Measurements from ENCODE around the gene RPS16. TPM values are rescaled to one million over a fixed set of nuclear protein-coding genes. Genes with fewer than 3 reads are reported as not detected.
A peak's percentile ranks its signal among the peaks of the same experiment; 100 is the strongest.

The RPS16 gene
- total RNA-seq, 2 experiments from 2014 or later, result 3,249 to 3,324 TPM

- POLR2A ChIA-PET, result interaction anchor here (0.7 to 4.5 kb wide), 14 partner anchors 10 to 666 kb away, joined by 3 to 50 read pairs (median 4); partner anchors contain the start of genes GMFG, MED29, PAF1 and RPS16
- H3K36me3 Mint-ChIP-seq (ENCODE audit: low read depth), result peaks cover 28% of the 10 kb centered on the region
- CTCF ChIA-PET, result interaction anchor here (1.0 to 3.9 kb wide), 3 partner anchors 11 to 286 kb away, joined by 3 to 32 read pairs (median 5); partner anchors contain the start of genes MED29 and PAF1
- no peak for TF ChIP-seq CTCF (IDR thresholded peaks at IDR 0.05)
- intact Hi-C loops (cut with micrococcal nuclease), result no loop called here
- ATAC-seq, result no peak
- peaks cover 2% of the 10 kb centered on the region for H3K27me3 Mint-ChIP-seq
- peaks cover 40% of the 10 kb centered on the region for H3K4me1 Mint-ChIP-seq (ENCODE audit: low read depth)
- H3K4me3 Mint-ChIP-seq, result peak overlapping the region; percentile 79
- DNase-seq, result peak; percentile 43
- H3K9me3 Mint-ChIP-seq, result no peaks in the 10 kb centered on the region
- H3K27ac Mint-ChIP-seq, result peak overlapping the region; percentile 93
These were observed 27.1 kb downstream of the RPS16 start for GRCh38 chr19:39408392-39409207.

- Mint-ChIP-seq H3K4me1 (ENCODE audit: low read depth) (peaks cover 39% of the 10 kb centered on the region), H3K4me3 (peak overlapping the region; percentile 79), H3K27me3 (peaks cover 2% of the 10 kb centered on the region), H3K36me3 (ENCODE audit: low read depth) (peaks cover 28% of the 10 kb centered on the region), H3K9me3 (no peaks in the 10 kb centered on the region), H3K27ac (peak overlapping the region; percentile 93)
- DNase-seq (peak; percentile 83), ATAC-seq (no peak)
- no peak for TF ChIP-seq CTCF (IDR thresholded peaks at IDR 0.05)
- CTCF ChIA-PET, result interaction anchor here (1.0 to 3.9 kb wide), 3 partner anchors 10 to 285 kb away, joined by 3 to 32 read pairs (median 5); partner anchors contain the start of genes MED29 and PAF1
- POLR2A ChIA-PET, result interaction anchor here (0.9 to 4.5 kb wide), 13 partner anchors 10 to 74 kb away, joined by 3 to 50 read pairs (median 5); partner anchors contain the start of genes GMFG, MED29, PAF1 and RPS16
- intact Hi-C loops (cut with micrococcal nuclease), result no loop called here
These were observed 27.9 kb downstream of the RPS16 start for GRCh38 chr19:39407660-39408391.

GRCh38 chr19:39407410-39407659 is 28.4 kb downstream of the RPS16 start:
- Mint-ChIP-seq H3K4me1 (ENCODE audit: low read depth) (peaks cover 44% of the 10 kb centered on the region), H3K27ac (peak overlapping the region; percentile 93)
- no peak for ATAC-seq

GRCh38 chr19:39406656-39407409 is 28.9 kb downstream of the RPS16 start, which contains the start of gene ZFP36:
Gene ZFP36, plus strand, starts transcription at chr19:39406847. Its CDS starts 58 bp downstream, at chr19:39406905.
- ChIA-PET POLR2A (interaction anchor here (1.1 to 4.5 kb wide), 8 partner anchors 9 to 73 kb away, joined by 3 to 50 read pairs (median 6); partner anchors contain the start of genes GMFG, MED29, PAF1 and RPS16), CTCF (interaction anchor here (0.9 to 3.9 kb wide), 3 partner anchors 9 to 15 kb away, joined by 3 to 32 read pairs (median 5); partner anchors contain the start of genes MED29 and PAF1)
- no peak for TF ChIP-seq CTCF (IDR thresholded peaks at IDR 0.05)
- peak; percentile 40 for ATAC-seq
- Mint-ChIP-seq H3K27me3 (no peaks in the 10 kb centered on the region), H3K27ac (peak within 1 kb of the TSS; percentile 93), H3K9me3 (no peaks in the 10 kb centered on the region), H3K4me1 (ENCODE audit: low read depth) (peaks cover 49% of the 10 kb centered on the region), H3K4me3 (peak within 1 kb of the TSS; percentile 79), H3K36me3 (ENCODE audit: low read depth) (peaks cover 28% of the 10 kb centered on the region)
- intact Hi-C loops (cut with micrococcal nuclease), result no loop called here
- DNase-seq, result peak; percentile 91

More at GRCh38 chr19:39407410-39407659, 28.4 kb downstream of the RPS16 start:
- peaks cover 28% of the 10 kb centered on the region for H3K36me3 Mint-ChIP-seq (ENCODE audit: low read depth)
- no peak for TF ChIP-seq CTCF (IDR thresholded peaks at IDR 0.05)
- POLR2A ChIA-PET, result interaction anchor here (0.9 to 4.5 kb wide), 10 partner anchors 10 to 74 kb away, joined by 3 to 50 read pairs (median 6); partner anchors contain the start of genes GMFG, MED29, PAF1 and RPS16
- peak overlapping the region; percentile 79 for H3K4me3 Mint-ChIP-seq
- CTCF ChIA-PET, result interaction anchor here (0.9 to 3.9 kb wide), 3 partner anchors 9 to 16 kb away, joined by 3 to 32 read pairs (median 5); partner anchors contain the start of genes MED29 and PAF1
- H3K9me3 Mint-ChIP-seq, result no peaks in the 10 kb centered on the region
- DNase-seq, result no peak
- H3K27me3 Mint-ChIP-seq, result peaks cover 2% of the 10 kb centered on the region
- intact Hi-C loops (cut with micrococcal nuclease), result no loop called here

Data from activated CD8-positive, alpha-beta T cell treated with anti-CD3 and anti-CD28 coated beads for 36 hours (primary cell).